Calu3 (cell line): ENCODE results near the gene DOK7. TPM values are rescaled to one million over a fixed set of nuclear protein-coding genes. Genes with fewer than 3 reads are reported as not detected.

Source experiments
- BruUV-seq: library from RNA; stranded (reverse); fragments of 400-500 nt; replicated peaks from 2 replicates; lab custom pipeline; 2021; lab: Mats Ljungman, UMichigan
- CTCF ChIA-PET: fragments of 300-600 bp; sonication (Branson Sonifier 250); formaldehyde crosslinking; loops from one replicate; lab custom pipeline; 2022; ENCODE audit warnings: antibody characterized with exemption; lab: Charles Lee
- DNase-seq: peaks from one replicate; pipeline ENCODE4 v3.0.0; 2022
- H3K27ac Mint-ChIP-seq: one replicate; pipeline ENCODE4 v1.8.0; 2022; ENCODE audit warnings: mixed read lengths; ENCODE audit not compliant: unreplicated experiment
- H3K27me3 Mint-ChIP-seq: one replicate; pipeline ENCODE4 v1.8.0; 2022; ENCODE audit warnings: mixed read lengths; ENCODE audit not compliant: unreplicated experiment
- H3K36me3 Mint-ChIP-seq: one replicate; pipeline ENCODE4 v1.8.0; 2022; ENCODE audit warnings: mild to moderate bottlenecking, moderate library complexity, mixed read lengths; ENCODE audit not compliant: insufficient read depth, unreplicated experiment
- H3K4me1 Mint-ChIP-seq: one replicate; pipeline ENCODE4 v1.8.0; 2022; ENCODE audit warnings: mild to moderate bottlenecking, low read depth, mixed read lengths; ENCODE audit not compliant: unreplicated experiment
- H3K4me3 Mint-ChIP-seq: one replicate; pipeline ENCODE4 v1.8.0; 2022; ENCODE audit warnings: mild to moderate bottlenecking, low read depth, moderate library complexity, mixed read lengths; ENCODE audit not compliant: unreplicated experiment
- H3K9me3 Mint-ChIP-seq: one replicate; pipeline ENCODE4 v1.8.0; 2022; ENCODE audit warnings: low read depth, mixed read lengths; ENCODE audit not compliant: unreplicated experiment
- intact Hi-C: fragments of 100-400 bp; cut with micrococcal nuclease; formaldehyde crosslinking; loops from one replicate; pipeline ENCODE4 v1.10.0; 2022; ENCODE audit not compliant: unreplicated experiment
- total RNA-seq: library from RNA; stranded (reverse); gene quantifications from 2 replicates; pipeline ENCODE4 v1.2.3, GENCODE V29; 2022
- TF ChIP-seq, protein P1 (sequence below): fragments of 200-600 bp; IDR thresholded peaks from one replicate; pipeline ENCODE4 v1.8.0; 2022; ENCODE audit warnings: antibody characterized with exemption; ENCODE audit not compliant: unreplicated experiment

DOK7 gene
- total RNA-seq, 1 experiment from 2014 or later: 2.7 TPM

- intact Hi-C loops: no loop called here
- CTCF ChIA-PET: interaction anchor here (0.6 kb wide), 1 partner anchor 230 kb away, joined by 3 read pairs; no protein-coding TSS in a partner anchor
- DNase-seq: no peak
- no peak overlapping the region for H3K4me3 Mint-ChIP-seq
- no peak overlapping the region for H3K27ac Mint-ChIP-seq
- no TSS peak for BruUV-seq
- H3K36me3 Mint-ChIP-seq: no peaks in the 10 kb centered on the region
- H3K4me1 Mint-ChIP-seq: no peaks in the 10 kb centered on the region
- no peaks in the 10 kb centered on the region for H3K9me3 Mint-ChIP-seq
- H3K27me3 Mint-ChIP-seq: no peaks in the 10 kb centered on the region
- TF ChIP-seq, protein P1, sequence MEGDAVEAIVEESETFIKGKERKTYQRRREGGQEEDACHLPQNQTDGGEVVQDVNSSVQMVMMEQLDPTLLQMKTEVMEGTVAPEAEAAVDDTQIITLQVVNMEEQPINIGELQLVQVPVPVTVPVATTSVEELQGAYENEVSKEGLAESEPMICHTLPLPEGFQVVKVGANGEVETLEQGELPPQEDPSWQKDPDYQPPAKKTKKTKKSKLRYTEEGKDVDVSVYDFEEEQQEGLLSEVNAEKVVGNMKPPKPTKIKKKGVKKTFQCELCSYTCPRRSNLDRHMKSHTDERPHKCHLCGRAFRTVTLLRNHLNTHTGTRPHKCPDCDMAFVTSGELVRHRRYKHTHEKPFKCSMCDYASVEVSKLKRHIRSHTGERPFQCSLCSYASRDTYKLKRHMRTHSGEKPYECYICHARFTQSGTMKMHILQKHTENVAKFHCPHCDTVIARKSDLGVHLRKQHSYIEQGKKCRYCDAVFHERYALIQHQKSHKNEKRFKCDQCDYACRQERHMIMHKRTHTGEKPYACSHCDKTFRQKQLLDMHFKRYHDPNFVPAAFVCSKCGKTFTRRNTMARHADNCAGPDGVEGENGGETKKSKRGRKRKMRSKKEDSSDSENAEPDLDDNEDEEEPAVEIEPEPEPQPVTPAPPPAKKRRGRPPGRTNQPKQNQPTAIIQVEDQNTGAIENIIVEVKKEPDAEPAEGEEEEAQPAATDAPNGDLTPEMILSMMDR: no peak
Measured at GRCh38 chr4:3427706-3428446, 35.2 kb upstream of the DOK7 start.

- CTCF ChIA-PET: no interaction called here
- Mint-ChIP-seq H3K4me1 (no peaks in the 10 kb centered on the region), H3K27me3 (no peaks in the 10 kb centered on the region), H3K9me3 (no peaks in the 10 kb centered on the region), H3K4me3 (no peak overlapping the region), H3K36me3 (no peaks in the 10 kb centered on the region), H3K27ac (no peak overlapping the region)
- intact Hi-C loops: no loop called here
- no peak for DNase-seq
- no TSS peak for BruUV-seq
- TF ChIP-seq, protein P1: no peak
Measured at GRCh38 chr4:3429651-3430050, 33.5 kb upstream of the DOK7 start.

GRCh38 chr4:3430524-3430923, 32.6 kb upstream of the DOK7 start:
- TF ChIP-seq, protein P1: no peak
- BruUV-seq: no TSS peak

GRCh38 chr4:3431446-3431993, 31.6 kb upstream of the DOK7 start:
- no TSS peak for BruUV-seq
- intact Hi-C loops: no loop called here
- DNase-seq: no peak
- no peaks in the 10 kb centered on the region for H3K27me3 Mint-ChIP-seq
- no peaks in the 10 kb centered on the region for H3K4me1 Mint-ChIP-seq
- H3K36me3 Mint-ChIP-seq: no peaks in the 10 kb centered on the region
- H3K4me3 Mint-ChIP-seq: no peak overlapping the region
- H3K9me3 Mint-ChIP-seq: no peaks in the 10 kb centered on the region
- TF ChIP-seq, protein P1: no peak
- no peak overlapping the region for H3K27ac Mint-ChIP-seq
- CTCF ChIA-PET: no interaction called here

More at GRCh38 chr4:3430524-3430923, 32.6 kb upstream of the DOK7 start:
- Mint-ChIP-seq H3K27me3 (no peaks in the 10 kb centered on the region), H3K9me3 (no peaks in the 10 kb centered on the region), H3K36me3 (no peaks in the 10 kb centered on the region), H3K4me1 (no peaks in the 10 kb centered on the region), H3K27ac (no peak overlapping the region), H3K4me3 (no peak overlapping the region)
- DNase-seq: no peak
- CTCF ChIA-PET: no interaction called here
- intact Hi-C loops: no loop called here
